Measurements from ENCODE around the gene ITGAE.

ITGAE gene

DNA sequence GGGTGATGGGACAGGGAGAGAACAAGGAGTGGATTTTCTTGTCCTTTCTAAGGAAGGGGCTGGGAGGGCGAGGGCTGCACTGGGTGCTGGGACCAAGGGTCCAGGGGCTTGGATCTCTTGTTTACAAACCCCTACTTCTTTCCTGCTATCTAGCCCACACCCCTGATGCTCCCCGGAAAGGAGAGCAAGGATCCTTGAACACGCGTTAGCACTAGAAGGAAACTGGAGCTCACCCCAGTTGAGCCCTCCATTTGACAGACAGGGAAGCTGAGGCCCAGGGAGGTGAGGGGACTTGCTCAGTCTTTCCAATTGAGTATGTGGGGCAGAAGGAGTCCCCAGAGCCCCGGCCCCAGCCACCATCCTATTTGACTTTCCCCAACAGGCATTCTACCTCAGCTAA is 4.6 kb upstream of the ITGAE start:
- H3K4me2 ChIP-seq, result no peak overlapping the region
- H3K27ac ChIP-seq, result no peak overlapping the region
- H3K79me2 ChIP-seq (ENCODE audit: insufficient read depth, low read depth), result no peaks in the 10 kb centered on the region
- H2AFZ ChIP-seq (ENCODE audit: low read depth), result no peak overlapping the region
- H3K36me3 ChIP-seq (ENCODE audit: insufficient read depth), result no peaks in the 10 kb centered on the region
- no peak overlapping the region for H3K9ac ChIP-seq
- H3K4me1 ChIP-seq (ENCODE audit: low read depth, poor library complexity, severe bottlenecking), result no peaks in the 10 kb centered on the region
- H3K4me3 ChIP-seq (IDR thresholded peaks at IDR 0.05; ENCODE audit: insufficient read depth, low read depth, low read length), result no peak overlapping the region
- H3K27me3 ChIP-seq (ENCODE audit: insufficient read depth, low read depth), result no peaks in the 10 kb centered on the region
- H4K20me1 ChIP-seq (ENCODE audit: insufficient read depth), result no peaks in the 10 kb centered on the region
- no peak for TF ChIP-seq CTCF (conservative IDR thresholded peaks at IDR 0.05; ENCODE audit: low read depth, low read length)

DNA sequence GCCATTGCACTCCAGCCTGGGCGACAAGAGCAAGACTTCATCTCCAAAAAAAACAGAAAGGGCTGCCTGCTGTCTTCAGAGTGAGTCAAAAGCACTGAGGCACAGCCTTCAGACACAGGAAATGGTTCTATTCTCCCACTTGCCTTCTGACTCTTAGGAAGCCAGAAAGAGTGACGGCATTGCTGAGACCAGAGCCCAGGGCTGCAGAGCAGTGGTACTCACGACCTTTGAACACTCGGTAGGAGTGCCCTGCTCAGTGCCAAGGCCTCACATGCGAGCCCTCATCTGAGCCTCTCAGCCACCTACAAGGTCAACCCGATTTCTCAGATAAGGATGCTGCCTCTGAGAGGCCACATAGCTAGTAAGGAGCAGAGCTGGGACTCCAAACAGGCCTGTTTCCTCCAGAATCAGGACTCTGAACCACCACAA is 3.5 kb upstream of the ITGAE start:
- no peaks in the 10 kb centered on the region for H3K4me1 ChIP-seq (ENCODE audit: low read depth, poor library complexity, severe bottlenecking)
- no peak for TF ChIP-seq CTCF (conservative IDR thresholded peaks at IDR 0.05; ENCODE audit: low read depth, low read length)
- no peak overlapping the region for H3K9ac ChIP-seq
- no peak overlapping the region for H3K27ac ChIP-seq
- no peak overlapping the region for H2AFZ ChIP-seq (ENCODE audit: low read depth)
- no peak overlapping the region for H3K4me2 ChIP-seq
- H4K20me1 ChIP-seq (ENCODE audit: insufficient read depth), result no peaks in the 10 kb centered on the region
- no peaks in the 10 kb centered on the region for H3K27me3 ChIP-seq (ENCODE audit: insufficient read depth, low read depth)
- no peaks in the 10 kb centered on the region for H3K79me2 ChIP-seq (ENCODE audit: insufficient read depth, low read depth)
- H3K4me3 ChIP-seq (IDR thresholded peaks at IDR 0.05; ENCODE audit: insufficient read depth, low read depth, low read length), result no peak overlapping the region
- no peaks in the 10 kb centered on the region for H3K36me3 ChIP-seq (ENCODE audit: insufficient read depth)

DNA sequence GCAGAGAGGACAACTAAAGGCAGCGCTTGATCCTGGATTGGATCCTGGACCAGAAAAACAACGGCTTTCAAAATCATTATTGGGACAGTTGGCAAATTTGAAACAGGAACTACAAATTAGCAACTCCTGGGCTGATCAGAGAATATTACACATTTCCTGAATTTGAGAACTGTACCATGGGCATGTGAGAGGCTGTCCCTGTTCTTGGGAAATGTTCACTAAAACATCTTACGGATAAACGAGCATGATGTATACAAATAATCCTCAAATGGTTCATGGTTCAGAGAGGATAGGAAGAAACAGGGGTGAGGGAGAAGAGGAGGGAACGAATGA is 2.3 kb upstream of the ITGAE start:
- no peak overlapping the region for H2AFZ ChIP-seq (ENCODE audit: low read depth)
- no peaks in the 10 kb centered on the region for H3K36me3 ChIP-seq (ENCODE audit: insufficient read depth)
- no peak overlapping the region for H3K4me2 ChIP-seq
- H3K4me3 ChIP-seq (IDR thresholded peaks at IDR 0.05; ENCODE audit: insufficient read depth, low read depth, low read length), result no peak overlapping the region
- no peaks in the 10 kb centered on the region for H3K79me2 ChIP-seq (ENCODE audit: insufficient read depth, low read depth)
- H3K4me1 ChIP-seq (ENCODE audit: low read depth, poor library complexity, severe bottlenecking), result no peaks in the 10 kb centered on the region
- no peak for TF ChIP-seq CTCF (conservative IDR thresholded peaks at IDR 0.05; ENCODE audit: low read depth, low read length)
- H3K27ac ChIP-seq, result no peak overlapping the region
- H3K9ac ChIP-seq, result no peak overlapping the region
- no peaks in the 10 kb centered on the region for H3K27me3 ChIP-seq (ENCODE audit: insufficient read depth, low read depth)
- H4K20me1 ChIP-seq (ENCODE audit: insufficient read depth), result no peaks in the 10 kb centered on the region

DNA sequence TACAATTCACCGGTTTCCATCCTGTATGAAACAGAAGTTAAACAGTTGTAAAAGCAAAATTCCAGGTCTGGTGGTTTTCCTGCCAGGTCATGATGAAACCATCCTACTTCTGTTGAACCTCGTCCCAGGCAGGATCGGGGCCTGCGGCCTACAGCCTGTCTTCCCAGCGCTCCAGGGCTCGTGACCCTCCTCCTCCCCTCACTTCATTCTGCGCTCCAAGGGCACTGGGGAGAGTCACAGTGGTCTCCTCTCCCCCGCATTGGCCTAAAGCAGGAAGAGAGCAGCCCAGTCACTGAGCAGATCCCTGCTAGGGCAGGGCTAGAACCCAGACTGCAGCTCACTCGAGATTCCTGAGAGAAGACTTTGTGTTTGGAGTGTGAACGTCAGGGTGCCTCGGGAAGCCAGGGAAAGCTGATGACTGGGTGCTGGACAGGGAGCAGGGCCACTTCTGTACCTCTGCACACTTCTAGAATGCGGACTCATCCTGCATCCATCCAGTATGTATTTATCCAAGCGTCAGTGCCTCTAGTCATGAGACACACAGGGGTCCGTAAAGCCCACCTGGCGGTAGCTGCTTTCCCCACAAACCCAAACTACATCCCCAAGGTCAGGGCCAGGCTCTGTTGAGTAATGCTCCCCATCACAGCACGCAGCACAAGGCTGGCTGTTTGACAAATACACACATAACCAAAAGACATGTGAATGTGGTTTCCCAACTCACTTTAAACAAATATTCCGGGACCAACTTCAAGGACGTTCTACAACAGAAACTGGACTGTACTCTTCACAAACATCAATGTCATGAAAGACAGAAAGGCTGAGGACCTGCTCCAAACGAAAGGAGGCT is 1.7 kb upstream of the ITGAE start:
- H3K4me3 ChIP-seq (IDR thresholded peaks at IDR 0.05; ENCODE audit: insufficient read depth, low read depth, low read length), result no peak overlapping the region
- no peak overlapping the region for H2AFZ ChIP-seq (ENCODE audit: low read depth)
- no peaks in the 10 kb centered on the region for H3K4me1 ChIP-seq (ENCODE audit: low read depth, poor library complexity, severe bottlenecking)
- no peak for TF ChIP-seq CTCF (conservative IDR thresholded peaks at IDR 0.05; ENCODE audit: low read depth, low read length)
- no peak overlapping the region for H3K9ac ChIP-seq
- no peaks in the 10 kb centered on the region for H3K36me3 ChIP-seq (ENCODE audit: insufficient read depth)
- no peaks in the 10 kb centered on the region for H3K79me2 ChIP-seq (ENCODE audit: insufficient read depth, low read depth)
- H3K27me3 ChIP-seq (ENCODE audit: insufficient read depth, low read depth), result no peaks in the 10 kb centered on the region
- H3K4me2 ChIP-seq, result no peak overlapping the region
- H4K20me1 ChIP-seq (ENCODE audit: insufficient read depth), result no peaks in the 10 kb centered on the region
- no peak overlapping the region for H3K27ac ChIP-seq
